ENCODE data around the gene NPL.

NPL gene

GRCh38 chr1:182872881-182873280, 83.3 kb downstream of the NPL start:
- no peaks in the 10 kb centered on the region for H3K4me1 ChIP-seq (ENCODE audit: control insufficient read depth, insufficient read depth, low read length)
- TF ChIP-seq ZNF157 (tag by site-specific recombination; IDR thresholded peaks at IDR 0.05), result no peak
- TF ChIP-seq ZNF658 (tag by site-specific recombination; IDR thresholded peaks at IDR 0.05), result no peak
- TF ChIP-seq ZNF394 (tag by site-specific recombination; IDR thresholded peaks at IDR 0.05; ENCODE audit: borderline replicate concordance), result no peak
- no peak for TF ChIP-seq ZNF624 (tag by site-specific recombination; IDR thresholded peaks at IDR 0.05)
- no peak for TF ChIP-seq ZNF514 (tag by site-specific recombination; IDR thresholded peaks at IDR 0.05)
- no peak for TF ChIP-seq REPIN1 (tag by site-specific recombination; IDR thresholded peaks at IDR 0.05; ENCODE audit: low read depth)
- no peak for TF ChIP-seq ZBTB20 (tag by site-specific recombination; IDR thresholded peaks at IDR 0.05)
- TF ChIP-seq ZNF274 (IDR thresholded peaks at IDR 0.05; ENCODE audit: low read length), result no peak
- TF ChIP-seq ZNF274 (tag by site-specific recombination; IDR thresholded peaks at IDR 0.05; ENCODE audit: borderline replicate concordance), result no peak
- TF ChIP-seq ZBTB21 (tag by site-specific recombination; IDR thresholded peaks at IDR 0.05), result no peak
- ChIA-PET POLR2A (no interaction called here), CTCF (no interaction called here)
- H3K36me3 ChIP-seq (ENCODE audit: control insufficient read depth in 2 of 2, insufficient read depth in 1 of 2, low read length in 2 of 2), result peaks cover 89 to 99% of the 10 kb centered on the region in 2 experiments
- no peak overlapping the region for H3K27ac ChIP-seq (ENCODE audit: extremely low read depth, low read depth, low read length)
- no peak overlapping the region for H3K4me3 ChIP-seq (ENCODE audit: low read depth, low read length)
- no peaks in the 10 kb centered on the region for H3K9me3 ChIP-seq (ENCODE audit: control insufficient read depth, insufficient read depth, low read depth, low read length)

GRCh38 chr1:182875889-182876288, 86.3 kb downstream of the NPL start:
- TF ChIP-seq ZNF202 (tag by site-specific recombination; IDR thresholded peaks at IDR 0.05; ENCODE audit: borderline replicate concordance) (no peak), ZNF169 (tag by site-specific recombination; IDR thresholded peaks at IDR 0.05) (no peak), ZNF266 (tag by site-specific recombination; IDR thresholded peaks at IDR 0.05; ENCODE audit: low read depth) (no peak), ZNF132 (tag by site-specific recombination; IDR thresholded peaks at IDR 0.05; ENCODE audit: borderline replicate concordance) (no peak), ZNF585B (tag by site-specific recombination; IDR thresholded peaks at IDR 0.05) (no peak), TCF7L2 (IDR thresholded peaks at IDR 0.05; ENCODE audit: borderline replicate concordance, low read depth, low read length) (no peak), ZNF777 (tag by site-specific recombination; IDR thresholded peaks at IDR 0.05; ENCODE audit: borderline replicate concordance) (no peak), ZNF580 (tag by site-specific recombination; IDR thresholded peaks at IDR 0.05) (no peak), ZNF791 (tag by site-specific recombination; IDR thresholded peaks at IDR 0.05) (no peak)
- no peaks in the 10 kb centered on the region for H3K9me3 ChIP-seq (ENCODE audit: control insufficient read depth, insufficient read depth, low read depth, low read length)
- CTCF ChIA-PET, result interaction anchor here (1.0 kb wide), 1 partner anchor 91 kb away, joined by 4 read pairs; no protein-coding TSS in a partner anchor
- H3K4me3 ChIP-seq (ENCODE audit: low read depth, low read length), result no peak overlapping the region
- H3K4me1 ChIP-seq (ENCODE audit: control insufficient read depth, insufficient read depth, low read length), result no peaks in the 10 kb centered on the region
- POLR2A ChIA-PET, result no interaction called here
- H3K36me3 ChIP-seq (ENCODE audit: control insufficient read depth in 2 of 2, insufficient read depth in 1 of 2, low read length in 2 of 2), result peaks cover 95 to 99% of the 10 kb centered on the region in 2 experiments
- no peak overlapping the region for H3K27ac ChIP-seq (ENCODE audit: extremely low read depth, low read depth, low read length)

GRCh38 chr1:182877331-182877730, 87.8 kb downstream of the NPL start:
- CTCF ChIA-PET, result no interaction called here
- no peak overlapping the region for H3K4me3 ChIP-seq (ENCODE audit: low read depth, low read length)
- no peak for TF ChIP-seq ZBTB10 (tag by site-specific recombination; IDR thresholded peaks at IDR 0.05)
- no peak for TF ChIP-seq ZXDB (tag by site-specific recombination; IDR thresholded peaks at IDR 0.05)
- TF ChIP-seq ZNF629 (tag by site-specific recombination; IDR thresholded peaks at IDR 0.05), result no peak
- no peak for TF ChIP-seq ZNF112 (tag by site-specific recombination; IDR thresholded peaks at IDR 0.05)
- no peak for TF ChIP-seq ZNF514 (tag by site-specific recombination; IDR thresholded peaks at IDR 0.05)
- TF ChIP-seq ZNF777 (tag by site-specific recombination; IDR thresholded peaks at IDR 0.05; ENCODE audit: borderline replicate concordance), result no peak
- TF ChIP-seq ZNF530 (tag by site-specific recombination; IDR thresholded peaks at IDR 0.05; ENCODE audit: low read depth), result no peak
- TF ChIP-seq ZSCAN4 (tag by site-specific recombination; IDR thresholded peaks at IDR 0.05), result no peak
- TF ChIP-seq ZNF585B (tag by site-specific recombination; IDR thresholded peaks at IDR 0.05), result no peak
- TF ChIP-seq ZNF48 (tag by site-specific recombination; IDR thresholded peaks at IDR 0.05), result no peak
- TF ChIP-seq ZNF18 (tag by site-specific recombination; IDR thresholded peaks at IDR 0.05), result no peak

More at GRCh38 chr1:182877331-182877730, 87.8 kb downstream of the NPL start:
- H3K27ac ChIP-seq (ENCODE audit: extremely low read depth, low read depth, low read length), result no peak overlapping the region
- H3K9me3 ChIP-seq (ENCODE audit: control insufficient read depth, insufficient read depth, low read depth, low read length), result no peaks in the 10 kb centered on the region
- POLR2A ChIA-PET, result no interaction called here
- H3K4me1 ChIP-seq (ENCODE audit: control insufficient read depth, insufficient read depth, low read length), result no peaks in the 10 kb centered on the region
- peaks cover 96 to 100% of the 10 kb centered on the region in 2 experiments for H3K36me3 ChIP-seq (ENCODE audit: control insufficient read depth in 2 of 2, insufficient read depth in 1 of 2, low read length in 2 of 2)

Data from HEK293 (cell line).